Activated CD4-positive, CD25-positive, alpha-beta regulatory T cell treated with anti-CD3 and anti-CD28 coated beads, Interleukin-2, amount 50 U/mL, for 24 hours (primary cell): ENCODE data around the gene TBC1D21.
"Not testable (repeated sequence)": the region's sequence is repeated elsewhere in the genome, so short reads cannot be mapped to it uniquely, and the experiment has no call there.

Source experiments
- ATAC-seq, 2 donors: fragments of 150-1000 bp; cut with Tn5 transposase; one replicate each; pipeline ENCODE4 v1.10.0; 2021; ENCODE audit warnings: mild to moderate bottlenecking in 1 of 2, moderate library complexity in 1 of 2

The TBC1D21 gene

DNA sequence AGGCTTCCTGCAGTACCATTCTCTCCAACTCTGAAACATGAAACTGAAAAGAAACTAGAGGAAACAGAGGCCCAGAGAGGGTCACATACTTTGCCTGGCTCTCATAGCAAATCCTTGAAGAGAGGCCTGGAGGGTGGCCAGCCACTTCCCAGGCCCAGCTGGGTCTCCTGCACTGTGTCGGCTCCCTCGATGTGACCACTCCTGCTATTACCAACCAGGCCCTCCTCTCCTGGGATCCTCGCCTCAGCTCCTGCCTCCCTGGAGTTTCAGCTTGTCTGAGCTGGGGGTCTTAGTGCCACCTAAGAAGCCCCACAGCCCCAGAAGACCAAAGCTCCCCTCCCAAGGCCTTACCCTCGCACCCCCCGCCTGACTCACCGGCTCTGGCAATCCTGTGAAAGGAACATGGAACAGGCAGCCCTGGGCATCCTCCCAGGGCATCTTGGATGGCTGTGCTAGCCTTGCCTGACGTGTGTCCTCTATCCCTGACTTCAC is 57.5 kb downstream of the TBC1D21 start:
- no peak for ATAC-seq

DNA sequence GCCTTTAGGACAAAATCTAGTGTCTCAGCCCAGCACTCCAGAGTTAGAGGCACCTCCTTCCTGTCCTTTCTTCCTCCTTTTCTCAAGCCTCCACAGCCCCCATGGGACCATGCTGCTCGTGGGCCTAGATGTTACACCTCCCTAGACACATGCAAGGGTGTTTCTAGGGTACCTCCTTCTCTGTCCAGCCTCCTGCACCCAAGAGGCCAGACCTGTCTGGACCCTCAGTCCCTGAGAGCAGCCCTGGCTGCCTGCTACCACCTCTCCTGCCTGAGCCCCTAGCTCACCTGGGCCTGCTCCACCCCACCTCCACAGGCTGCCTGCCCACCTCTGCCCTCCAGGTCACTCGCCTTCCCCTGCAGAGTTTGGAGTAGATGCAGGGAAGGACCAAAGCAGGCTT is 58.1 kb downstream of the TBC1D21 start:
- ATAC-seq = no peak

DNA sequence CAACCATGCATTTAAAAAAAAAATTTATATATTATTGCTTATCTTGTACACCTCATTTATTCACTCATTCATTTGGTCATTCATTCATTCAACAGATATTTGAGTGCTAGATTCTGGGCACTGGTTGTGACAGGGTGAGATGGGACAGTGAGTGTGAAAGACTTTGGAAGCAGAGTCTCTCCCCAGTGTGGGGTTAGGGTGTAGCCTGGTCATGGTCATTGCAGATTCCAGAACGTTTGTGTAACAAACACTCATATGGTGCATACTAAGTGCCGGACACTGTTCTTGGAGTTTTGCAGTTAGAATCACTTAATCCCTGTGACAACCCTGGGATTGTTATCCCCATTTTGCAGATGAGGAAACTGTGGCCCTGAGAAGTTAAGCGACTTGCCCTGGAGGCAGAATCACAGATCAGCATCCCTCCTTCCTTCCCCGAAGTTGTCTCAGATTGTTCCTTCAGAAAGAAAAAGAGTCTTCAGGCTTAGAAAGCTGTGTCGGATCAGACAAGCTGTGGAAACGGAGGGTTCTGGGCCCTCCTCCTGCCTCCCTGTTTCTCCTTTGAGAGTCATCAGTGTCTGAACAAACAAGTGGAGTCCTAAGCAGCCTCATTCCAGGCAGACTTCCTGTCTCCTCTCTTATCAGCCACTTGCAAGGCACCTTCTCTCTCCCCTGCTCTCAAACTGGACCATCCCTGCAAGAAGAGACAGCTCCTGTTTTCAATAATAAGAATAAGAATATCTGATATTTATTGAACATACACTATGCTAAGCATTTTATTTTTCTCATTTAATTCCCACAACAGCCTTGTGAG is 59.2 kb downstream of the TBC1D21 start:
- no peak for ATAC-seq

GRCh38 chr15:73934281-73934680 is 60.9 kb downstream of the TBC1D21 start:
- no peak for ATAC-seq

DNA sequence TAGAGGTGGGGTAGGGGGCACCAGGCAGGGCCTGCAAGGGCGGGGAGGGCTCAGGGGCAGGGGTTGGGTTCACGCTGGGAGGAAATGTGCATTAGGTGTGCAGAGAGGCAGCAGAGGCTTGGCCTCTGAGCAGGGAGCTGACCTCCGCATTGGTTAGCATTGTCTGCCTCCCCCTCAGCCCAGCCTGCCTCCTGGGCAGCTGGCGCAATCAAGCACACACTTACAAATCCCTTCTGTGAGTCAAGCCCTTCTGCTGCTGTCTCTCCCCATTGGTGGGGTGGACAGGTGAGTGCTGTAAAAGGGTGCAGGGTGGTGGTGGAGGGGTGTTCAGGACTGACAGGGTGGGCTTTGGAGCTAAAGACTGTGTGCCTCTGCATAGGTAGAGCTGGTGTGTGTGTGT is 62.2 kb downstream of the TBC1D21 start:
- ATAC-seq = no peak

- no peak for ATAC-seq
These were observed 62.8 kb downstream of the TBC1D21 start for GRCh38 chr15:73936181-73936580.

- ATAC-seq = no peak
These were observed 63.4 kb downstream of the TBC1D21 start for GRCh38 chr15:73936588-73937290.

GRCh38 chr15:73937296-73937695 is 63.9 kb downstream of the TBC1D21 start:
- ATAC-seq = no peak

DNA sequence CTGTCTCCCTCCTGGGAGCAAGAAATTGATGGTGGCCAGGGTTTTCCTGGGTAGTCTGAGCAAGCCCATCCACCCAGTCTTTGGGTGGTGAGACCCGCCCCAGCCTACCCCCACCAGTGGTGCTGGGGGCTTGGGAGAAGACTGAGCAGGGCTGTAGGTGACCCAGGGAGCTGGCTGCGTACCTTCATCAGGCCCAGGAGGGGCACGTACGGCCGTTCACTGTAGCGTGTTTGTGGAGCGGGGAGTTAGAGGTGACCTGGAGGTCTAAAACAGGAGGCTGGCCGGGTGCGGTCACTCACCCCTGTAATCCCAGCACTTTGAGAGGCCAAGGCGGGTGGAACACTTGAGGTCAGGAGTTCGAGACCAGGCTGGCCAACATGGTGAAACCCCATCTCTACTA is 64.4 kb downstream of the TBC1D21 start:
- no peak for ATAC-seq

- ATAC-seq = not testable (repeated sequence)
These were observed 65.2 kb downstream of the TBC1D21 start for GRCh38 chr15:73938516-73938915.
